Measurements from ENCODE around the gene LRCH4. TPM values are rescaled to one million over a fixed set of nuclear protein-coding genes. Genes with fewer than 3 reads are reported as not detected.

LRCH4 gene
- total and polyA plus RNA-seq, 2 of the 13 experiments (the other 11 are each of a cell fraction or from before 2014, with no cell fraction given): 7.0 to 9.3 TPM

- TF ChIP-seq SOX13 (IDR thresholded peaks at IDR 0.05): no peak
- TF ChIP-seq SOX13 (CRISPR knock-in tag; conservative IDR thresholded peaks at IDR 0.05 in 1 of 2, IDR thresholded peaks at IDR 0.05 in 1 of 2): peak in 1 of 2 experiments; percentile 59; a peak in 1 of 4 replicates
- TF ChIP-seq ARNT2 (CRISPR knock-in tag; IDR thresholded peaks at IDR 0.05; ENCODE audit: low read depth): no peak
- TF ChIP-seq POGZ (CRISPR knock-in tag; IDR thresholded peaks at IDR 0.05): no peak
- TF ChIP-seq TRIM24 (CRISPR knock-in tag; IDR thresholded peaks at IDR 0.05): no peak
- TF ChIP-seq FOXP1 (IDR thresholded peaks at IDR 0.05): no peak
- peak; percentile 56; the same call in 1 of the 2 replicates for TF ChIP-seq FOXP1 (CRISPR knock-in tag; IDR thresholded peaks at IDR 0.05)
- no peak for TF ChIP-seq CREBL2 (CRISPR knock-in tag; IDR thresholded peaks at IDR 0.05; ENCODE audit: borderline replicate concordance)
- no peak for TF ChIP-seq ZNF224 (CRISPR knock-in tag; IDR thresholded peaks at IDR 0.05)
- TF ChIP-seq ZNF607 (CRISPR knock-in tag; IDR thresholded peaks at IDR 0.05; ENCODE audit: borderline replicate concordance): no peak
- no peak for TF ChIP-seq ZNF549 (CRISPR knock-in tag; IDR thresholded peaks at IDR 0.05)
- TF ChIP-seq DRAP1 (CRISPR knock-in tag; IDR thresholded peaks at IDR 0.05): peak; percentile 58; the same call in 1 of the 2 replicates
- TF ChIP-seq SRSF1 (optimal IDR thresholded peaks at IDR 0.05; ENCODE audit: low read depth, low read length): no peak
- peak; percentile 35; the same call in 1 of the 2 replicates for TF ChIP-seq HOMEZ (CRISPR knock-in tag; IDR thresholded peaks at IDR 0.05; ENCODE audit: low read depth)
- no peak for TF ChIP-seq GATA4 (IDR thresholded peaks at IDR 0.05; ENCODE audit: borderline replicate concordance, low read depth)
- no peak for TF ChIP-seq ZBTB37 (CRISPR knock-in tag; IDR thresholded peaks at IDR 0.05)
- no peak; the same call in 1 of the 2 replicates for TF ChIP-seq CEBPG (CRISPR knock-in tag; IDR thresholded peaks at IDR 0.05)
- TF ChIP-seq ZHX1 (CRISPR knock-in tag; IDR thresholded peaks at IDR 0.05; ENCODE audit: low read depth): no peak
- 0 out of 2 replicates have a peak, but pooled peaks have one; percentile 9 for TF ChIP-seq AKAP8 (CRISPR knock-in tag; IDR thresholded peaks at IDR 0.05)
- peak; percentile 44 for TF ChIP-seq CTCF (CRISPR knock-in tag; IDR thresholded peaks at IDR 0.05)
- TF ChIP-seq ZNF776 (CRISPR knock-in tag; IDR thresholded peaks at IDR 0.05): no peak
- peak; percentile 45; the same call in 1 of the 2 replicates for TF ChIP-seq HMG20A (CRISPR knock-in tag; IDR thresholded peaks at IDR 0.05; ENCODE audit: borderline replicate concordance)
- TF ChIP-seq FOSL2 (CRISPR knock-in tag; IDR thresholded peaks at IDR 0.05): peak; percentile 99
Observed at GRCh38 chr7:100545360-100546128, 40.4 kb downstream of the LRCH4 start (continued).

All from HepG2 (cell line).